Tibial artery (tissue), 4 donors: Measurements from ENCODE around the gene COPG1.

Experiments
- DNase-seq, 2 donors: peaks; one replicate each; pipeline ENCODE4 v3.0.0-alpha.2; 2019
- H3K27ac ChIP-seq, 2 donors: fragments of 200-600 bp; sonication (generic) in 1 of 2; 1 replicate in 1 of 2; 2 replicates in 1 of 2; pipeline ENCODE4 v1.5.1; 2018 to 2019; ENCODE audit warnings: mild to moderate bottlenecking in 1 of 2
- H3K27me3 ChIP-seq, 2 donors: fragments of 200-600 bp; sonication (generic) in 1 of 2; one replicate each; pipeline versions ENCODE4 v1.5.1 to v1.6.0; 2016 to 2019
- H3K36me3 ChIP-seq, 3 donors: fragments of 200-600 bp; sonication (generic) in 2 of 3; one replicate each; pipeline ENCODE4 v1.5.1; 2016 to 2019; ENCODE audit warnings: mild to moderate bottlenecking in 2 of 3
- H3K4me1 ChIP-seq, 4 donors: fragments of 200-600 bp; sonication (generic) in 2 of 4; 1 replicate in 3 of 4; 2 replicates in 1 of 4; pipeline ENCODE4 v1.5.1; 2016 to 2019
- H3K4me3 ChIP-seq, 2 donors: fragments of 200-600 bp; sonication (generic) in 1 of 2; 1 replicate in 1 of 2; 2 replicates in 1 of 2; pipeline ENCODE4 v1.5.1; 2018 to 2019; ENCODE audit warnings: mild to moderate bottlenecking in 2 of 2
- H3K9me3 ChIP-seq, 3 donors: fragments of 200-600 bp; sonication (generic) in 1 of 3; one replicate each; pipeline ENCODE4 v1.5.1; 2016 to 2019
- intact Hi-C: fragments of 100-400 bp; cut with DNase I; formaldehyde crosslinking; loops from one replicate; pipeline ENCODE4 v1.15.0; 2023; ENCODE audit warnings: low total_unique reads
- TF ChIP-seq, protein P1 (sequence below), 2 experiments: fragments of 200-600 bp in 1 of 2; fragments of 450-650 bp in 1 of 2; IDR thresholded peaks; one replicate each; pipeline ENCODE4 v1.5.1; 2017 to 2019; ENCODE audit warnings: antibody characterized with exemption in 2 of 2, mild to moderate bottlenecking in 1 of 2, moderate library complexity in 1 of 2

The COPG1 gene

DNA sequence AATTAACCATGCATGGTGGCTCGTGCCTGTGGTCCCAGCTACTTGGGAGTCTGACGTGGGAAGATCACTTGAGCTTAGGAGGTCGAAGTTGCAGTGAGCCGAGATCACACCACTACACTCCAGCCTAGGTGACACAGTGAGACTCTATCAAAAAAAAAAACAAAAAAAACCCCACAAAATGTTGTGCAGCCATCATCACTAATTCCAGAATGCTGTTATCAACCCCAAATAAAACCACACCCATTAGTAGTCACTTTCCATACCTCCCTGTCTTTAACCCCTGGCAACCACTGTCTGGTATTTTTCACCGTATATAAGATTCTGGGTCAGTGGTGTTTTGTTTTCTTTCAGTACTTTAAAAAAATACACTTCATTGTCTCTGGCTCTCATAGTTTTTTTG lies 45.9 kb downstream of the COPG1 start:
- no peak for DNase-seq
- peaks cover 35 to 94% (median 57%) of the 10 kb centered on the region in 3 donors for H3K36me3 ChIP-seq
- no peaks in the 10 kb centered on the region for H3K9me3 ChIP-seq
- no peak overlapping the region for H3K27ac ChIP-seq
- H3K27me3 ChIP-seq, result no peaks in the 10 kb centered on the region
- intact Hi-C loops, result no loop called here
- H3K4me1 ChIP-seq, result no peaks in the 10 kb centered on the region
- H3K4me3 ChIP-seq, result no peak overlapping the region
- TF ChIP-seq, protein P1, sequence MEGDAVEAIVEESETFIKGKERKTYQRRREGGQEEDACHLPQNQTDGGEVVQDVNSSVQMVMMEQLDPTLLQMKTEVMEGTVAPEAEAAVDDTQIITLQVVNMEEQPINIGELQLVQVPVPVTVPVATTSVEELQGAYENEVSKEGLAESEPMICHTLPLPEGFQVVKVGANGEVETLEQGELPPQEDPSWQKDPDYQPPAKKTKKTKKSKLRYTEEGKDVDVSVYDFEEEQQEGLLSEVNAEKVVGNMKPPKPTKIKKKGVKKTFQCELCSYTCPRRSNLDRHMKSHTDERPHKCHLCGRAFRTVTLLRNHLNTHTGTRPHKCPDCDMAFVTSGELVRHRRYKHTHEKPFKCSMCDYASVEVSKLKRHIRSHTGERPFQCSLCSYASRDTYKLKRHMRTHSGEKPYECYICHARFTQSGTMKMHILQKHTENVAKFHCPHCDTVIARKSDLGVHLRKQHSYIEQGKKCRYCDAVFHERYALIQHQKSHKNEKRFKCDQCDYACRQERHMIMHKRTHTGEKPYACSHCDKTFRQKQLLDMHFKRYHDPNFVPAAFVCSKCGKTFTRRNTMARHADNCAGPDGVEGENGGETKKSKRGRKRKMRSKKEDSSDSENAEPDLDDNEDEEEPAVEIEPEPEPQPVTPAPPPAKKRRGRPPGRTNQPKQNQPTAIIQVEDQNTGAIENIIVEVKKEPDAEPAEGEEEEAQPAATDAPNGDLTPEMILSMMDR (IDR thresholded peaks at IDR 0.05), result no peak

DNA sequence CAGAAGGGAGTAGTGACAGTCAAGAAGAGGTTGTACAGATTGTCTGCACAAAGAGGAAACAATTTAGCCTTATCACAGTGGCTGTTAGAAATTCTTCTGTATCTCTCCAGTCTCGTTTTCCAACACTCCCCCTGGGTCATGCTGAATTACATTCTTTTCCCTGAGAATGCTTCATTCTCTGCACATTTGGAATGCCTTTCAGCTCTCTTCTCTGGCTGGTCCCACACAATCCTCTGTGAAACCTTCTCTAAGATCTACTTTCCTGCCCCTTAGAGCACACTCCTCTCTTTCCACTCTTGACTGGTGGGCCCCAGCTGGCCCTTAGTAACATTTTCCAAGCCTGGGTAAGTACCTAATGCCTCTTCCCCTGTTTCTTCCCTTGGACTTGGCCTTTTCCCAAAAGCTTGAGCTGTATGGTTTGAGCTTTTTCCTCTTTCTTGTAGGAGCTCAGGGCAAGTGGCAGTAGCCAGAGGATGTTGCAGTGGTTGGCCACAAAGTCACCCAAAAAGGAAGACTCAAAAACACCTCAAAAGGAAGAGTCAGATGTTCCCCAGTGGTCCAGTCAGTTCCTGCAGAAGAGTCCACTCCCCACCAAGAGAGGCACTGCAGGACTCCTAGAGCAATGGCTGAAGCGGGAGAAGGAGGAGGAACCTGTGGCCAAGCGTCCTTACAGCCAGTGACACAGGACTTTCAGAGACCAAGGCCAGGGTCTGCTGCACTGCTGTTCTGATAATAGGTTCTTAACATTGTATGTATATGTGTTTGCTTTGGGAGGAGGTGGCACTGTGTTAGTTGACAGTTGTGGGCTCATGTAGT lies 54.9 kb downstream of the COPG1 start:
- peaks cover 10 to 52% (median 31%) of the 10 kb centered on the region in 3 donors for H3K36me3 ChIP-seq
- H3K4me3 ChIP-seq, result no peak overlapping the region
- intact Hi-C loops, result no loop called here
- H3K27me3 ChIP-seq, result no peaks in the 10 kb centered on the region
- peak overlapping the region; percentile 84 to 85 for H3K27ac ChIP-seq
- H3K9me3 ChIP-seq, result no peaks in the 10 kb centered on the region
- H3K4me1 ChIP-seq, result peaks cover 0 to 18% (median 4%) of the 10 kb centered on the region in 4 donors
- TF ChIP-seq, protein P1 (IDR thresholded peaks at IDR 0.05), result no peak
- no peak for DNase-seq

DNA sequence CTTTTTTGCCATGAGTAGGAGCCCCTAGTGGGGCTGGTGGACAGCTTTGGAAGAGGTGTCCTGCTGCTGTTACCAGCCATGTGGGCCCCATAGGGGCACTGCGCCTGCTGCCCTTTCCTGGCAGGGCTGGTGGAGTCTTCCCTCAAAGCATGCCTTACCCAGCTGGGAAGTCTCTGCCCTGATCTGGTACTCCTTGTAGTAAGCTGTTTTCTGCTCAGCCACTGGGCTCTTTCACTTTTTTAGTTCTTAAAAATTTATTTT lies 55.5 kb downstream of the COPG1 start:
- Histone ChIP-seq H3K27ac (peak overlapping the region; percentile 84 to 85), H3K36me3 (peaks cover 10 to 47% (median 31%) of the 10 kb centered on the region in 3 donors), H3K9me3 (no peaks in the 10 kb centered on the region), H3K27me3 (no peaks in the 10 kb centered on the region), H3K4me1 (peaks cover 0 to 18% (median 4%) of the 10 kb centered on the region in 4 donors), H3K4me3 (peak overlapping the region in 1 of 2 donors; percentile 40)
- no peak for DNase-seq
- TF ChIP-seq, protein P1 (IDR thresholded peaks at IDR 0.05), result no peak
- intact Hi-C loops, result no loop called here

DNA sequence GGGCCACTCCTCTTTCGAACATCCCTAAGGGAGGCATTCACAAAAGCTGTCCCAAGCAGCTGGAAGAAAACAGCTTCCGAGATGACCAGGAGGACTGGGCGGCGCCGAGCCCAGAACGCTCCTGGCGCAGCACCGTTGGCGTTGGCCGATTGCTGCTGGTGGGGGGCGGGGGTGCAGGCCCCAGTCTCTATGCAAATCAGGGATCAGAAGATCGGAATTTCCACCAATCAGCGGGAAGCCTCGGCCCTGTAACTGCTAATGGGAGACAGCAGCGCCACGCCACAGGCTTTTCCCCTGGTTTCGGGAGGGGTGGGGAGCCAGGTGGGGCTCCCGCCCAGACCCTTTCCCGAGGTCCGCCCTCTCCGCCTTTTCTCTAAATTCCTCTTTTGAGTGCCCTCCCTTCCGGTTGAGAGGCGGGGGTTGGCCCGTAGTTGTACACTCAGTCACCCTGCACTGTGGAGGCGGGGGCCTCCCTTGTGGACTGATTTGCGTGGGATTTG lies 56.2 kb downstream of the COPG1 start:
- TF ChIP-seq, protein P1 (IDR thresholded peaks at IDR 0.05), result peak in 1 of 2 experiments; percentile 14
- peak overlapping the region; percentile 84 to 85 for H3K27ac ChIP-seq
- H3K9me3 ChIP-seq, result no peaks in the 10 kb centered on the region
- peak; percentile 93 to 96 for DNase-seq
- peak overlapping the region; percentile 40 to 51 for H3K4me3 ChIP-seq
- H3K36me3 ChIP-seq, result peaks cover 10 to 39% (median 27%) of the 10 kb centered on the region in 3 donors
- intact Hi-C loops, result no loop called here
- H3K4me1 ChIP-seq, result peaks cover 0 to 18% (median 6%) of the 10 kb centered on the region in 4 donors
- H3K27me3 ChIP-seq, result no peaks in the 10 kb centered on the region

DNA sequence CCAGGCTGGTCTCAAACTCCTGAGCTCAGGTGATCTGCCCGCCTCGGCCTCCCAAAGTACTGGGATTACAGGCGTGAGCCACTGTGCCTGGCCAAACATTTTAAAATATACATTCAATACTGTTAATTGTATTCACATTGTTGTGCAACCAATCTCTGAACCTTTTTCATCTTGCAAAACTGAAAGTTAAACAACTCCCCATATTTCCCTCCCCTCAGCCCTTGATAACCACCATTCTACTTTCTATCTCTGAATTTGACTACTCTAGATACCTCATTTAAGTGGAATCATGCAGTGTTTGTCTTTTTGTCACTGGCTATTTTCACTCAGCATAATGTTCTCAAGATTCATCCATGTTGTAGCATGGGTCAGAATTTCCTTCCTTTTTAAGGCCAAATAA lies 59.2 kb downstream of the COPG1 start:
- TF ChIP-seq, protein P1 (IDR thresholded peaks at IDR 0.05), result no peak
- DNase-seq, result no peak
- Histone ChIP-seq H3K27me3 (no peaks in the 10 kb centered on the region), H3K27ac (no peak overlapping the region), H3K9me3 (no peaks in the 10 kb centered on the region), H3K4me1 (peaks cover 3 to 23% (median 8%) of the 10 kb centered on the region in 4 donors), H3K4me3 (no peak overlapping the region), H3K36me3 (peaks cover 0 to 12% (median 7%) of the 10 kb centered on the region in 3 donors)
- intact Hi-C loops, result no loop called here
